PC-3 (cell line): ENCODE measurements around the gene LENEP. TPM values are rescaled to one million over a fixed set of nuclear protein-coding genes. Genes with fewer than 3 reads are reported as not detected.

Experiments
- ATAC-seq: fragments of 200-7000 bp; cut with Tn5 transposase; 2 replicates; pipeline ENCODE4 v1.9.1; 2020; ENCODE audit warnings: mild to moderate bottlenecking, moderate library complexity
- BruUV-seq: library from RNA; stranded (reverse); fragments of 400-500 nt; replicated peaks from 2 replicates; lab custom pipeline; 2021; lab: Mats Ljungman, UMichigan
- CTCF ChIA-PET: fragments of 300-600 bp; sonication (Branson Sonifier 250); formaldehyde crosslinking; loops from one replicate; lab custom pipeline; 2022; ENCODE audit warnings: antibody characterized with exemption; lab: Charles Lee
- POLR2A ChIA-PET: fragments of 300-600 bp; sonication (Branson Sonifier 250); formaldehyde crosslinking; loops from one replicate; lab custom pipeline; 2022; ENCODE audit warnings: antibody characterized with exemption; ENCODE audit not compliant: unreplicated experiment; lab: Charles Lee
- DNase-seq: peaks from one replicate; pipeline ENCODE4 v3.0.0-alpha.2; 2015
- H2AFZ ChIP-seq: fragments of 300-600 bp; sonication (generic); 2 replicates; pipeline ENCODE4 v1.6.0; 2016; ENCODE audit warnings: antibody characterized with exemption, low read length
- H3F3A ChIP-seq: fragments of 300-600 bp; sonication (generic); one replicate; pipeline ENCODE4 v1.6.0; 2017; ENCODE audit warnings: antibody characterized with exemption, low read length, control low read depth, mild to moderate bottlenecking; ENCODE audit not compliant: unreplicated experiment
- H3K27ac ChIP-seq: fragments of 300-600 bp; sonication (generic); 2 replicates; pipeline ENCODE4 v1.5.1; 2016; ENCODE audit warnings: mild to moderate bottlenecking, low read length
- H3K27me3 ChIP-seq: fragments of 300-600 bp; sonication (generic); 2 replicates; pipeline ENCODE4 v1.6.1; 2016; ENCODE audit warnings: low read length, mixed read lengths
- H3K36me3 ChIP-seq: fragments of 300-600 bp; sonication (generic); 2 replicates; pipeline ENCODE4 v1.6.1; 2016; ENCODE audit warnings: low read depth, mixed run types, low read length, mixed read lengths
- H3K4me1 ChIP-seq: fragments of 300-600 bp; sonication (generic); 2 replicates; pipeline ENCODE4 v1.5.1; 2016; ENCODE audit warnings: low read length; ENCODE audit not compliant: insufficient read depth
- H3K4me2 ChIP-seq: fragments of 300-600 bp; sonication (generic); 2 replicates; pipeline ENCODE4 v1.6.0; 2016; ENCODE audit warnings: low read length
- H3K4me3 ChIP-seq: fragments of 300-600 bp; sonication (generic); 2 replicates; pipeline ENCODE4 v1.5.1; 2016; ENCODE audit warnings: mild to moderate bottlenecking, low read length, mixed read lengths
- H3K79me2 ChIP-seq: fragments of 300-600 bp; sonication (generic); 2 replicates; pipeline ENCODE4 v1.6.1; 2017; ENCODE audit warnings: low read length, mixed read lengths
- H3K9ac ChIP-seq: fragments of 300-600 bp; sonication (generic); 2 replicates; pipeline ENCODE4 v1.6.0; 2016; ENCODE audit warnings: mild to moderate bottlenecking, low read length
- H3K9me2 ChIP-seq: fragments of 300-600 bp; sonication (generic); replicated peaks from 2 replicates; pipeline ENCODE4 v1.6.1; 2016; ENCODE audit warnings: mixed run types, low read length, mixed read lengths
- H3K9me3 ChIP-seq: fragments of 300-600 bp; sonication (generic); 2 replicates; pipeline ENCODE4 v1.6.1; 2016; ENCODE audit warnings: low read length, mixed read lengths
- H4K20me1 ChIP-seq: fragments of 300-600 bp; sonication (generic); 2 replicates; pipeline ENCODE4 v1.6.1; 2016; ENCODE audit warnings: low read length, mixed read lengths
- CTCF ChIP-seq: fragments of 300-600 bp; sonication (generic); conservative IDR thresholded peaks from 2 replicates; pipeline ENCODE4 v1.5.1; 2017; ENCODE audit warnings: antibody characterized with exemption, low read depth, mild to moderate bottlenecking, low read length
- EZH2 ChIP-seq: fragments of 300-600 bp; sonication (generic); IDR thresholded peaks from one replicate; pipeline ENCODE4 v1.6.1; 2017; ENCODE audit warnings: antibody characterized with exemption, mild to moderate bottlenecking, low read length; ENCODE audit not compliant: unreplicated experiment
- EZH2phosphoT487 ChIP-seq: fragments of 300-600 bp; sonication (generic); IDR thresholded peaks from 2 replicates; pipeline ENCODE4 v1.6.1; 2018; ENCODE audit warnings: mild to moderate bottlenecking, antibody characterized with exemption, low read length, borderline replicate concordance
- intact Hi-C: fragments of 100-400 bp; cut with micrococcal nuclease; formaldehyde crosslinking; loops from 2 replicates; pipeline ENCODE4 v1.9.0; 2023
- total RNA-seq: library from RNA; depleted of rRNA; stranded (reverse); fragments of >200 nt; gene quantifications from 2 replicates; pipeline ENCODE4 v1.2.3, GENCODE V29; 2014

LENEP gene
- total RNA-seq, 1 experiment from 2014 or later = not detected

GRCh38 chr1:154998818-154999570 is 5.6 kb downstream of the LENEP start:
- peak overlapping the region; percentile 75 for H3K4me2 ChIP-seq
- intact Hi-C loops = no loop called here
- H3F3A ChIP-seq = no peaks in the 10 kb centered on the region
- ATAC-seq (no peak), DNase-seq (peak; percentile 77)
- H3K36me3 ChIP-seq = no peaks in the 10 kb centered on the region
- H3K9me3 ChIP-seq = no peaks in the 10 kb centered on the region
- no peaks in the 10 kb centered on the region for H3K9me2 ChIP-seq
- TF ChIP-seq EZH2phosphoT487 = no peak
- TF ChIP-seq CTCF = peak; percentile 99
- no TSS peak for BruUV-seq
- ChIA-PET CTCF (interaction anchor here (0.6 to 1.5 kb wide), 7 partner anchors 15 to 86 kb away, joined by 3 to 8 read pairs (median 4); partner anchors contain the start of genes FLAD1 and PBXIP1), POLR2A (no interaction called here)
- no peaks in the 10 kb centered on the region for H3K27me3 ChIP-seq
- H3K4me1 ChIP-seq = peaks cover 21% of the 10 kb centered on the region
- H3K4me3 ChIP-seq = peak overlapping the region; percentile 58
- peak overlapping the region; percentile 78 for H2AFZ ChIP-seq
- H4K20me1 ChIP-seq = no peaks in the 10 kb centered on the region
- H3K27ac ChIP-seq = no peak overlapping the region
- H3K79me2 ChIP-seq = peaks cover 14% of the 10 kb centered on the region
- H3K9ac ChIP-seq = no peak overlapping the region

- Histone ChIP-seq H2AFZ (peak overlapping the region; percentile 78), H3K9me3 (no peaks in the 10 kb centered on the region), H3K9me2 (no peaks in the 10 kb centered on the region), H3K9ac (peak overlapping the region; percentile 54), H3K4me1 (peaks cover 29% of the 10 kb centered on the region), H4K20me1 (no peaks in the 10 kb centered on the region), H3K36me3 (no peaks in the 10 kb centered on the region), H3K4me2 (peak overlapping the region; percentile 75), H3F3A (peaks cover 4% of the 10 kb centered on the region), H3K27ac (peak overlapping the region; percentile 77), H3K4me3 (peak overlapping the region; percentile 58), H3K79me2 (peaks cover 22% of the 10 kb centered on the region), H3K27me3 (no peaks in the 10 kb centered on the region)
- DNase-seq = peak; percentile 38
- BruUV-seq = no TSS peak
- ATAC-seq = no peak
- TF ChIP-seq CTCF (no peak), EZH2 (no peak), EZH2phosphoT487 (no peak)
- intact Hi-C loops = loop anchor here (2.0 kb wide), 1 partner anchor 39 kb away; the partner anchor contains the start of gene PYGO2
- CTCF ChIA-PET = interaction anchor here (0.8 to 1.5 kb wide), 5 partner anchors 16 to 86 kb away, joined by 3 to 8 read pairs (median 4); partner anchors contain the start of genes FLAD1 and SHC1
- POLR2A ChIA-PET = interaction anchor here (0.6 kb wide), 1 partner anchor 63 kb away, joined by 9 read pairs; no protein-coding TSS in a partner anchor
Measured at GRCh38 chr1:154999571-155000410, 6.4 kb downstream of the LENEP start.
